ENCODE data around the gene CNTN5.

The CNTN5 gene

DNA sequence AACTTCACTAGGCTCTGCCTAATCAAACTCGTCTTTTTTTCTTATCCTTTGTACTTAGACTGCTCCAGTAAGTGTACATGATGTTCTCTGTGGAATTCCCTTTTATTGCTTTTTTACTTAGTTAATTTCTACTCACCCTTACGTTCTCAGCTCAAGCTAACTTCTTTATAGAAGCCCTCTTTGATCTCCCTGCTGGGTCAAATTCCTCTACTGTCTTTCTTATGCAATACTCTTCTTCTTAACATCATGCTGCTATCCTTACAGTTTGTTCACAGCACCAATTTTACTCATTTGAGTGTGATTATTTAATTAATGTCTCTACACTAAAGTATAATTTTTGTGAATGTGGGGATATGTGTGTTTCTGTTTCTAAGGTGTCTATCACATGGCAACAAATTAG is 498.3 kb downstream of the CNTN5 start:
- TF ChIP-seq, protein P1, sequence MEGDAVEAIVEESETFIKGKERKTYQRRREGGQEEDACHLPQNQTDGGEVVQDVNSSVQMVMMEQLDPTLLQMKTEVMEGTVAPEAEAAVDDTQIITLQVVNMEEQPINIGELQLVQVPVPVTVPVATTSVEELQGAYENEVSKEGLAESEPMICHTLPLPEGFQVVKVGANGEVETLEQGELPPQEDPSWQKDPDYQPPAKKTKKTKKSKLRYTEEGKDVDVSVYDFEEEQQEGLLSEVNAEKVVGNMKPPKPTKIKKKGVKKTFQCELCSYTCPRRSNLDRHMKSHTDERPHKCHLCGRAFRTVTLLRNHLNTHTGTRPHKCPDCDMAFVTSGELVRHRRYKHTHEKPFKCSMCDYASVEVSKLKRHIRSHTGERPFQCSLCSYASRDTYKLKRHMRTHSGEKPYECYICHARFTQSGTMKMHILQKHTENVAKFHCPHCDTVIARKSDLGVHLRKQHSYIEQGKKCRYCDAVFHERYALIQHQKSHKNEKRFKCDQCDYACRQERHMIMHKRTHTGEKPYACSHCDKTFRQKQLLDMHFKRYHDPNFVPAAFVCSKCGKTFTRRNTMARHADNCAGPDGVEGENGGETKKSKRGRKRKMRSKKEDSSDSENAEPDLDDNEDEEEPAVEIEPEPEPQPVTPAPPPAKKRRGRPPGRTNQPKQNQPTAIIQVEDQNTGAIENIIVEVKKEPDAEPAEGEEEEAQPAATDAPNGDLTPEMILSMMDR (IDR thresholded peaks at IDR 0.05; ENCODE audit: low read depth, low read length), result no peak
- no peak for DNase-seq (ENCODE audit: extremely low read depth, low read depth)

DNA sequence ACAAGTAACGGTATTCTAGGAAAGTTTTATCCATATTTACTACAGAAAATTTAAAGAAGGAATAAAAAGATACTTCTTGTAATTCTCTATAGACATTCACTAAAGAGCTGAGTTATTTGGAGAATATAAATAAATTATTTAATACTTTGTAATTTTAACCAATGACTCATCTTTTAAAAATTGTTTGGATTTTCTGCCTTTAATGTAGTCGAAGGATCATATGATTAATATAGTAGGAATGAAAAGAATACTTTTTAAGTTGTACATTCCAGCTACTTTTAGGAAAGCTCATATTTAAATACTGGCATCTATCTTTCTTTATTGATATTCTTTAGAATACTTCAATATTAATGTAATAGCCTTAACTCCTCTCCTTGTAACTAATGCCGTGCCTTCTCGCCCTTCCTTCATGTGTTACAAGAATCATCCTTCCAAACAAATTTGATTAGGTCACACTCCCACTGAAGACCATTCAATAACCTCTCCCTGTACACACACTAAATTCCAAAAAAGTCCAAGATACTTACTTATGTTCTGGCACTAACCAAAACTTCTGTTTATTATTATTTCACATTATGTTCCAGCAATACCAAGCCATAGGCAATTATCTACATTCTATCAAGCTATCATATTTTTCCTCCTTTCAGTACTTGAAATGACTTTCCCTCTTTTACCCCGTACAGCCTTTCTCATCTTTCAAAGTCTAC is 501.9 kb downstream of the CNTN5 start:
- no peak for DNase-seq (ENCODE audit: extremely low read depth, low read depth)
- TF ChIP-seq, protein P1 (IDR thresholded peaks at IDR 0.05; ENCODE audit: low read depth, low read length), result no peak

DNA sequence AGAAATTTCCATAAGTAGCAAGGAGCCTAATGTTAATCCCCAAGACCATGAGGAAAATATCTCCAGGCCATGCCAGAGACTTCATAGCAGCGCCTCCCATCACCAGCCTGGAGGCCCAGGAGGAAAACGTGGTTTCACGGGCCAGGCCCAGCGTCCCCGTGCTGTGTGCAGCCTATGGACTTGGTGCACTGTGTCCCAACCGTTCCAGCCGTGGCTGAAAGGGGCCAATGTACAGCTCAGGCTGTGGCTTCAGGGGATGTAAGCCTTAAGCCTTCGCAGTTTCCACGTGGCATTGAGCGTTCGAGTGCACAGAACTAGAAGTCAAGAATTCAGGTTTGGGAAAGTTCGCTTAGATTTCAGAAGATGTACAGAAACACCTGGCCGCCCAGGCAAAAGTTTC is 510.7 kb downstream of the CNTN5 start:
- TF ChIP-seq, protein P1 (IDR thresholded peaks at IDR 0.05; ENCODE audit: low read depth, low read length), result no peak
- no peak for DNase-seq (ENCODE audit: extremely low read depth, low read depth)

DNA sequence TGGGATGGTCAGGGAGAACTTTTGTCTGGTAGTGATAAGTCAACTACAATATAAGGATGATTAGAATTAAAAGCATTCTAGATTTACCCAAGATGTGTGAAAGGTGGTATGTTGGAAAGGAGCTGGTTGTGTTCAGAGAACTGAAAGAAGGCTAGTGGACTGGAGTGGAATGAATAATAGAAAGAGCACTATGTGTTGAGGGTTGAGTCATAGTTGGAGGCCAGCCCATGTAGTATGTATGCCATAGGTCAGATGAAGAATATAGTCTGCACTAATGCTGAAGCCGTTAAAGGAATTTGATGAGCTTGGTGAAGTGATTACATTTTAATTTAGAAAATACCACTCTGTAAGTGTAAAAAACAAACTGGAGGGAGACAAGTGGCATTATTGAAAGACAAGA is 514.1 kb downstream of the CNTN5 start:
- TF ChIP-seq, protein P1 (IDR thresholded peaks at IDR 0.05; ENCODE audit: low read depth, low read length), result no peak

DNA sequence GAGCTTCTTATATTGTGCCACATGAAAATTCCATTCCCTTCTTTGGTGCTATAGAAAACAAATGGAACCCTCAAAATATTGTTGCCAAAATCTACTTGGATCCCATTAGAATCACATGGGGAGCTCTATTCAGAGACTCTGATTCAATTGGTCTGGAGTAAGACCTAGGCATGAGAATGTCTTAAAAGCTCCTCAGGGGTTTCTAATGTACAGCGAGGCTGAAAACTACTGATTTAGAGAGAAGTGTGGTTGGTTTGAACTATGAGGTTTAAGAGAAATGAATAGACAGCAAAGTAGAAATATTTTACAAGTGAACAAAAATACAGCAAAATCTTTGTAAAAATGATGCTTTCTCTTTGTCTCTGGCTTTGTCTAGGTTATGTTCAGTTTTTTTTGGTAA is 514.7 kb downstream of the CNTN5 start:
- DNase-seq (ENCODE audit: extremely low read depth, low read depth), result no peak
- TF ChIP-seq, protein P1 (IDR thresholded peaks at IDR 0.05; ENCODE audit: low read depth, low read length), result no peak

More for the DNA sequence above, 514.1 kb downstream of the CNTN5 start:
- DNase-seq (ENCODE audit: extremely low read depth, low read depth), result no peak

DNA sequence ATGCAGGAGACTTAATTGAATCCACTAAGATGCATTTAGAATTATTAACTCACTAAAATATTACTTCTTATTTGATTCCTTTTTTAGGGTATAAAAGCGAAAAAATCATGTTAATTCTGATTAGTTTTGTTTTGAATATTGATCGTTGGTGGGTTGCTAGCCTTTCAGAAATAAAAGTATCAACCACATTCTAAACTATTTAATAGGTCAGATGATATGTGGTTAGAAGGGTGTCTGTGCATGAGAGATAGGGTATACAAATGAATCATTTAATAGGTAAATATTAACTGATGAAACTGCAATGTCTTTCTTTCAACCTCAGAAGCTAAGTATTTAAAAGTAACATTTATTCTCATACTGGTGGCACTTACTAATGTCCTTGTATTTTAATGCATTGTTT is 515.1 kb downstream of the CNTN5 start:
- DNase-seq (ENCODE audit: extremely low read depth, low read depth), result no peak
- TF ChIP-seq, protein P1 (IDR thresholded peaks at IDR 0.05; ENCODE audit: low read depth, low read length), result no peak

DNA sequence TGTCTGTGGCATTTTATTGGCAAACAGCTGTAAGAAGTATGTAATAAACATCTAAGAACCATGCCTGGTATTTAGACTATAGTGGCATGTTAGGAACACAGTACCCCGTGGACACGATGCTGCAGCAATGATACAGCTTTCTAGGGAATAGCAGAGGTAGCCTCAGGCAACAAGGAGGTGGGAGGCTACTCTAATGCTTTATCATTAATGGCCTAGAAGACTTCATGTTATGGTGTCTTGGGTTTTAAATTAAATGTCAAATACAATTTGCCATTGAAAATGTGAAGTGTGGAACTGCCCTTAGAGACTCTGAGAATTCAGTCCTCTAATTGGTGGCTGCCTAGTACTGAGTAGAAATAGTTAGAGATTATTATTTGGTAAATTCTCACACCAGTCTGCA is 516.9 kb downstream of the CNTN5 start:
- TF ChIP-seq, protein P1 (IDR thresholded peaks at IDR 0.05; ENCODE audit: low read depth, low read length), result no peak
- DNase-seq (ENCODE audit: extremely low read depth, low read depth), result no peak
